A673 (cell line): ENCODE measurements around the gene THPO. TPM values are rescaled to one million over a fixed set of nuclear protein-coding genes. Genes with fewer than 3 reads are reported as not detected.

Experiments
- BruUV-seq: library from RNA; stranded (reverse); fragments of 400-500 nt; replicated peaks from 2 replicates; lab custom pipeline; 2021; lab: Mats Ljungman, UMichigan
- CTCF ChIA-PET: fragments of 300-600 bp; sonication (Branson Sonifier 250); formaldehyde crosslinking; loops from one replicate; lab custom pipeline; 2022; ENCODE audit warnings: antibody characterized with exemption; lab: Charles Lee
- POLR2A ChIA-PET: fragments of 300-600 bp; sonication (Branson Sonifier 250); formaldehyde crosslinking; loops from one replicate; lab custom pipeline; 2022; ENCODE audit warnings: antibody characterized with exemption; ENCODE audit not compliant: low non-redundant PET; lab: Charles Lee
- DNase-seq: peaks from one replicate; pipeline ENCODE4 v3.0.0-alpha.2; 2015; ENCODE audit warnings: low spot score
- H3K27ac ChIP-seq: fragments of 200-600 bp; sonication (generic); 2 replicates; pipeline ENCODE4 v1.5.1; 2016; ENCODE audit warnings: mixed run types, low read depth, mild to moderate bottlenecking, mixed read lengths, antibody characterized with exemption, low read length; ENCODE audit not compliant: poor library complexity, severe bottlenecking
- H3K27me3 ChIP-seq: fragments of 200-600 bp; sonication (generic); replicated peaks from 2 replicates; pipeline ENCODE4 v1.6.1; 2017; ENCODE audit warnings: mixed run types, low read depth, mild to moderate bottlenecking, mixed read lengths, antibody characterized with exemption, low read length; ENCODE audit not compliant: insufficient read depth, poor library complexity
- H3K36me3 ChIP-seq: fragments of 200-600 bp; sonication (generic); 2 replicates; pipeline ENCODE4 v1.6.1; 2016; ENCODE audit warnings: mixed run types, mild to moderate bottlenecking, mixed read lengths, antibody characterized with exemption, low read length; ENCODE audit not compliant: insufficient read depth, poor library complexity, severe bottlenecking
- H3K4me1 ChIP-seq: fragments of 200-600 bp; sonication (generic); 2 replicates; pipeline ENCODE4 v1.6.1; 2017; ENCODE audit warnings: mixed run types, mild to moderate bottlenecking, mixed read lengths, antibody characterized with exemption, low read length; ENCODE audit not compliant: insufficient read depth, poor library complexity, severe bottlenecking
- H3K4me3 ChIP-seq: fragments of 200-600 bp; sonication (generic); 2 replicates; pipeline ENCODE4 v1.5.1; 2016; ENCODE audit warnings: low read depth, mixed run types, mild to moderate bottlenecking, mixed read lengths, low read length; ENCODE audit not compliant: poor library complexity, severe bottlenecking
- H3K9me3 ChIP-seq: fragments of 200-600 bp; sonication (generic); 2 replicates; pipeline ENCODE4 v1.6.1; 2016; ENCODE audit warnings: mixed run types, low read depth, mild to moderate bottlenecking, mixed read lengths, antibody characterized with exemption, low read length; ENCODE audit not compliant: poor library complexity, severe bottlenecking
- CTCF ChIP-seq: fragments of 300-800, 200-600 bp; sonication (generic); conservative IDR thresholded peaks from 2 replicates; pipeline ENCODE4 v1.5.1; 2017; ENCODE audit warnings: low read depth, mild to moderate bottlenecking, antibody characterized with exemption, low read length, moderate library complexity, mixed read lengths
- EZH2 ChIP-seq: fragments of 200-600 bp; sonication (generic); IDR thresholded peaks from 2 replicates; pipeline ENCODE4 v1.6.1; 2017; ENCODE audit warnings: borderline replicate concordance, low read depth, mild to moderate bottlenecking, mixed read lengths, antibody characterized with exemption, low read length; ENCODE audit not compliant: poor library complexity, severe bottlenecking
- intact Hi-C: fragments of 100-400 bp; cut with micrococcal nuclease; formaldehyde crosslinking; loops from one replicate; pipeline ENCODE4 v1.10.0; 2022; ENCODE audit not compliant: unreplicated experiment
- total RNA-seq: library from RNA; stranded (reverse); gene quantifications from 2 replicates; pipeline ENCODE4 v1.2.3, GENCODE V29; 2021

The THPO gene
- total RNA-seq, 1 experiment from 2014 or later = not detected

- CTCF ChIA-PET = no interaction called here
Measured at GRCh38 chr3:184346480-184347190, 31.4 kb downstream of the THPO start.

GRCh38 chr3:184345317-184346144 lies 32.5 kb downstream of the THPO start:
- intact Hi-C loops = no loop called here

More at GRCh38 chr3:184346480-184347190, 31.4 kb downstream of the THPO start:
- TF ChIP-seq CTCF (no peak), EZH2 (no peak)
- Histone ChIP-seq H3K27me3 (no peaks in the 10 kb centered on the region), H3K4me3 (no peak overlapping the region), H3K9me3 (no peaks in the 10 kb centered on the region), H3K4me1 (peaks cover 26% of the 10 kb centered on the region), H3K27ac (peak overlapping the region; percentile 74), H3K36me3 (peaks cover 5% of the 10 kb centered on the region)
- DNase-seq = no peak
- intact Hi-C loops = no loop called here
- POLR2A ChIA-PET = interaction anchor here (0.5 kb wide), 1 partner anchor 414 kb away, joined by 3 read pairs; no protein-coding TSS in a partner anchor
- no TSS peak for BruUV-seq

More at GRCh38 chr3:184345317-184346144, 32.5 kb downstream of the THPO start:
- BruUV-seq = no TSS peak
- DNase-seq = peak; percentile 90
- peaks cover 5% of the 10 kb centered on the region for H3K36me3 ChIP-seq
- no peak overlapping the region for H3K4me3 ChIP-seq
- H3K9me3 ChIP-seq = no peaks in the 10 kb centered on the region
- H3K27me3 ChIP-seq = no peaks in the 10 kb centered on the region
- TF ChIP-seq EZH2 = no peak
- peak; percentile 61 for TF ChIP-seq CTCF
- peaks cover 26% of the 10 kb centered on the region for H3K4me1 ChIP-seq
- no peak overlapping the region for H3K27ac ChIP-seq
- CTCF ChIA-PET = interaction anchor here (0.6 kb wide), 1 partner anchor 35 kb away, joined by 3 read pairs; no protein-coding TSS in a partner anchor
- POLR2A ChIA-PET = no interaction called here
